Measurements from ENCODE around the gene SYT17.

SYT17 gene

GRCh38 chr16:19286827-19287226 is 118.8 kb downstream of the SYT17 start:
- no peak for TF ChIP-seq CTCF (IDR thresholded peaks at IDR 0.05)
- Histone ChIP-seq H3K27ac (no peak overlapping the region), H3K9me3 (no peaks in the 10 kb centered on the region), H3K4me3 (ENCODE audit: low read depth in 1 of 2, low read length in 1 of 2) (no peak overlapping the region), H3K36me3 (no peaks in the 10 kb centered on the region), H3K4me1 (ENCODE audit: control insufficient read depth in 1 of 2, insufficient read depth in 1 of 2, low read depth in 1 of 2, low read length in 1 of 2) (no peaks in the 10 kb centered on the region), H3K27me3 (no peaks in the 10 kb centered on the region)

GRCh38 chr16:19287241-19287640 is 119.2 kb downstream of the SYT17 start:
- Histone ChIP-seq H3K4me3 (ENCODE audit: low read depth in 1 of 2, low read length in 1 of 2) (no peak overlapping the region), H3K27ac (no peak overlapping the region), H3K4me1 (ENCODE audit: control insufficient read depth in 1 of 2, insufficient read depth in 1 of 2, low read depth in 1 of 2, low read length in 1 of 2) (no peaks in the 10 kb centered on the region), H3K27me3 (no peaks in the 10 kb centered on the region), H3K36me3 (no peaks in the 10 kb centered on the region), H3K9me3 (no peaks in the 10 kb centered on the region)
- no peak for TF ChIP-seq CTCF (IDR thresholded peaks at IDR 0.05)

GRCh38 chr16:19288872-19289799 is 121.1 kb downstream of the SYT17 start:
- no peak for TF ChIP-seq CTCF (IDR thresholded peaks at IDR 0.05)
- Histone ChIP-seq H3K9me3 (no peaks in the 10 kb centered on the region), H3K27me3 (no peaks in the 10 kb centered on the region), H3K4me1 (ENCODE audit: control insufficient read depth in 1 of 2, insufficient read depth in 1 of 2, low read depth in 1 of 2, low read length in 1 of 2) (no peaks in the 10 kb centered on the region), H3K27ac (no peak overlapping the region), H3K4me3 (ENCODE audit: low read depth in 1 of 2, low read length in 1 of 2) (no peak overlapping the region), H3K36me3 (no peaks in the 10 kb centered on the region)

- TF ChIP-seq CTCF (IDR thresholded peaks at IDR 0.05), result no peak
- no peak overlapping the region for H3K27ac ChIP-seq
- H3K36me3 ChIP-seq, result no peaks in the 10 kb centered on the region
- no peaks in the 10 kb centered on the region for H3K27me3 ChIP-seq
- H3K9me3 ChIP-seq, result no peaks in the 10 kb centered on the region
- H3K4me3 ChIP-seq (ENCODE audit: low read depth in 1 of 2, low read length in 1 of 2), result no peak overlapping the region
- no peaks in the 10 kb centered on the region for H3K4me1 ChIP-seq (ENCODE audit: control insufficient read depth in 1 of 2, insufficient read depth in 1 of 2, low read depth in 1 of 2, low read length in 1 of 2)
Observed at GRCh38 chr16:19289811-19290485, 121.9 kb downstream of the SYT17 start.

GRCh38 chr16:19290860-19291259 is 122.8 kb downstream of the SYT17 start:
- no peak overlapping the region for H3K27ac ChIP-seq
- TF ChIP-seq CTCF (IDR thresholded peaks at IDR 0.05), result no peak
- no peaks in the 10 kb centered on the region for H3K9me3 ChIP-seq
- no peaks in the 10 kb centered on the region for H3K36me3 ChIP-seq
- H3K4me3 ChIP-seq (ENCODE audit: low read depth in 1 of 2, low read length in 1 of 2), result no peak overlapping the region
- no peaks in the 10 kb centered on the region for H3K4me1 ChIP-seq (ENCODE audit: control insufficient read depth in 1 of 2, insufficient read depth in 1 of 2, low read depth in 1 of 2, low read length in 1 of 2)
- no peaks in the 10 kb centered on the region for H3K27me3 ChIP-seq
